Activated CD4-positive, CD25-positive, alpha-beta regulatory T cell treated with anti-CD3 and anti-CD28 coated beads, Interleukin-2, amount 50 U/mL, for 72 hours (primary cell): ENCODE results near the gene SFSWAP.

Experiments used
- DNase-seq: peaks from one replicate; pipeline ENCODE4 v3.0.0; 2021

The SFSWAP gene

DNA sequence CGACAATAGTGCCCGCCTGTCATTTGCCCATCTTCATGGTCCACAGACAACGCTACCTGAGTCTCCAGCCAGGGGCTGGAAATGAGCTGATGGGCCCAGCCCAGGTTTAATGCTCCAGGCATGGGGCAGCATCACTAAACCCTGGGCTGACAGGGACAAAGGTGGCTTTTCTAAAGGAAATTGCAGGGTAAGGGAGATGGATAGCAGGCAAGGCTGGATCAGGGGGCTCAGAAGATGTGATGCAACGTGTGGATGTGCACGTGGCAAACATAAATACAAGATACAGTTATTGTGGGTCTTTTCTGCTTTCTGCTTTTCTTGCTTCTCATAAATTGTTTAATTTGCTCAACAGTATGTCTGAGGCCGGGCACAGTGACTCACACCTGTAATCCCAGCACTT is 113.6 kb downstream of the SFSWAP start:
- DNase-seq, result no peak

DNA sequence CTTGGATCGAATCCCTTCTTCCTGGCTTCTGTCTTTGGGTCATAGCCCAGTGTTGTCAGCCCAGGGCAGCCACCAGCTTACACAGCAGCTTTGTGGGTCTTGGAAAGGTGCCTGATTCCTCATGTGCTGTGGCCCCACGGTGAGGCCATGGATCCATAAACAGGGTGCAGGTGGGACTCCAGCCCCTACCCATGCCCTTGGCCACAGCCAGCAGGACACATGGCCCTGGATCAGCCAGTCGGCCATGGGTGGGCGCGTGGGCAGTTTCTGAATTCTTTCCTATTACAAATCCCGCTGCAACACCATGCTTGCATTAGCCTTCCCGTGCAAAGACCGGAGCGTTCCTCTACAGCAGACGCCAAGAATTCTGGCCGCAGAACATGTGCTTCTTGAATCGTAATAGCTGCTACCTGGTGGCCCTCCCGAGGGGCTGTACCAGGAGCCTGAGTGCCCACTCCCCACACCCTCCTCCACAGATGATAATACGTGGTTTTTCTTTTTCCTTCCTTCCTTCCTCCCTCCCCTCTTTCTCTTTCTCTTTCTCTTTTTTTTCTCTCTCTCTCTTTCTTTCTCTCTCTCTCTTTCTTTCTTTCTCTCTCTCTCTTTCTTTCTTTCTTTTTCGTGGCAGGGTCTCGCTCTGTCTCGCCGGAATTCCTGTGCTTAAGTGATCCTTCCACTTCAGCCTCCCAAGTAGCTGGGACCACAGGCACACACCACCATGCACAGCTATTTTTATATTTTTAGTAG is 114.4 kb downstream of the SFSWAP start:
- no peak for DNase-seq

- DNase-seq, result no peak
Observed at GRCh38 chr12:131826097-131826928, 115.4 kb downstream of the SFSWAP start.

GRCh38 chr12:131827961-131828534 is 117.2 kb downstream of the SFSWAP start, which contains the start of gene MMP17:
TSS of gene MMP17 (plus strand) at chr12:131828393. CDS start at chr12:131828495, 102 bp downstream.
- DNase-seq, result peak; percentile 51

DNA sequence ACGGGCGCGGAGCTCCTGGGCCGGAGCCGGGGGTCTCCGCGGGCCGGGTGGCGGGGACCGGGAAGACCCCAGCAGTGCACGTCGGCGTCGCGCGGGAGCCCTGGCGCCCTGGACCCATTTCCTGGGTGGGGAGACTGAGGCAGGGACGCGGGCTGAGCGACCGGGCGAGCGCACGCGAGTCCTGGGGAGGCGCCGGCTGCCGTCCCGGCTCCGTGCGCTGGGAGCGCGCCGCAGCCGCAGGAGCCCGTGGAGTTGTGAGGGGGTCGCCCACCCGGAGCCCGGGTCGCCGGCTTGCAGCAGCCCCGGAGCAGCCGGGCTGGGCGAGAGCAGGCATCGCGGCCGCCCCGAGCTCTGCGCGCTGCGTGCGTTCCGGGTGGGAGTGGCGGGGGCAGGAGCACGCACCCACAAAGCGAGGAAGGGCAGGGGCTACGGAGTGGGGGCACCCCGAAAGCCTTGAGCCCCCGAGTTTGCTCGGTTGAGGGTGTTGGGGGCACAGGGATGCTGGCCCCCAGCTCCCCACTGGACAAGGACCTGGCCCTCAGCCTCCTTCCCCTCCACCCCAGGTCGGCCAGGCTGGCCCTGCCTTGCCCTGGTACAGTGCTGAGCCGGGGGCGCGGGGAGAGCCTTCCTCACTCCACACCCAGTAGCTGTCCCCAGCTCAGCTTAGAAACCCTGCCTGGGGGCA is 117.9 kb downstream of the SFSWAP start:
- no peak for DNase-seq

GRCh38 chr12:131829356-131829747 is 118.5 kb downstream of the SFSWAP start:
- no peak for DNase-seq

GRCh38 chr12:131829791-131830334 is 119.0 kb downstream of the SFSWAP start:
- no peak for DNase-seq

GRCh38 chr12:131830335-131830913 is 119.5 kb downstream of the SFSWAP start:
- peak; percentile 53 for DNase-seq

DNA sequence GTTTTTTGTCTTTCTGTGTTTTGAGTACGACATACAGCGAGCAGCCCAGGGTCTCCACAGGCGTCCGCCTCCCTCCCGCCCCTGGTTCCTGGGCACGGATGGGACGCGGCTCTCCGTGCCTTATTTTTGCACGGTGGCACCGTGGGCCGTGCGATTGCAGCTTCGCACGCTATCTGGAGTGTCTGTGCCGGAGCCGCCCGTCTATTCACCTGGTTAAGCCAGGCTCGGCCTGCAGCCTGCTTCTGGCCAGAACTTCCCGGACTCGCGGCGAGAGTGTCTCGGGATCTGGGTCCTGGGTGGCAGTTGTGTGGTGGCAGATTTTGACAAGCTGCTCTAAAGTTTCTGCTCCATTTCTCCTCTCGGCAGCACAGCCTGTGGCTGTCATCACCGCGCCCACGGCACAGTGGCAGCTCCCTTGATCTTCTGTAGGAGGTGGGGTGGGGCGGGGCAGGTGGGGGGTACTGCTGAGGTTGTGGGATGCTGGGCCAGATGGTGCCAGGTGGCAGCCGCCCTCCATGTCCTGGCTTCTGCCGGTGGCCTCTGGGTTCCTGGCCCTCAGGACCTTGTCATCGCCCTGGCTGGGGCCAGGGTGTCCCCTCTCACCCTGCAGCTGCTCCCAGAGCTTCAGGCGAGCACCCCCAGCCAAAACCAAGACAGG is 120.2 kb downstream of the SFSWAP start:
- DNase-seq, result no peak

DNA sequence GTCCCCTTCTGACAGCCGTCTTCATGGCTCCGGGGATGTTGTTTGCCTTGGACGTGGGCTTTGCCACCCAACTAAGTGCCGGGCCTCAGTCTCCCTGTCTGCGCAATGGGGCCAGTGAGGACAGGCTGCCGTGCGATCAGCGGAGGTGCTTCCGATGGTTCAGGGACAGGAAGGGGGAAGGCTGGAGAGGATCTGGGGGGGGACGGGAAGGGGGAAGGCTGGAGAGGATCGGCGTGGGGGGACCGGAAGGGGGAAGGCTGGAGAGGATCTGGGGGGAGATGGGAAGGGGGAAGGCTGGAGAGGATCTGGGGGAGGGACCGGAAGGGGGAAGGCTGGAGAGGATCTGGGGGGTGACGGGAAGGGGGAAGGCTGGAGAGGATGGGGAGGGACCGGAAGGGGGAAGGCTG is 120.7 kb downstream of the SFSWAP start:
- no peak for DNase-seq

DNA sequence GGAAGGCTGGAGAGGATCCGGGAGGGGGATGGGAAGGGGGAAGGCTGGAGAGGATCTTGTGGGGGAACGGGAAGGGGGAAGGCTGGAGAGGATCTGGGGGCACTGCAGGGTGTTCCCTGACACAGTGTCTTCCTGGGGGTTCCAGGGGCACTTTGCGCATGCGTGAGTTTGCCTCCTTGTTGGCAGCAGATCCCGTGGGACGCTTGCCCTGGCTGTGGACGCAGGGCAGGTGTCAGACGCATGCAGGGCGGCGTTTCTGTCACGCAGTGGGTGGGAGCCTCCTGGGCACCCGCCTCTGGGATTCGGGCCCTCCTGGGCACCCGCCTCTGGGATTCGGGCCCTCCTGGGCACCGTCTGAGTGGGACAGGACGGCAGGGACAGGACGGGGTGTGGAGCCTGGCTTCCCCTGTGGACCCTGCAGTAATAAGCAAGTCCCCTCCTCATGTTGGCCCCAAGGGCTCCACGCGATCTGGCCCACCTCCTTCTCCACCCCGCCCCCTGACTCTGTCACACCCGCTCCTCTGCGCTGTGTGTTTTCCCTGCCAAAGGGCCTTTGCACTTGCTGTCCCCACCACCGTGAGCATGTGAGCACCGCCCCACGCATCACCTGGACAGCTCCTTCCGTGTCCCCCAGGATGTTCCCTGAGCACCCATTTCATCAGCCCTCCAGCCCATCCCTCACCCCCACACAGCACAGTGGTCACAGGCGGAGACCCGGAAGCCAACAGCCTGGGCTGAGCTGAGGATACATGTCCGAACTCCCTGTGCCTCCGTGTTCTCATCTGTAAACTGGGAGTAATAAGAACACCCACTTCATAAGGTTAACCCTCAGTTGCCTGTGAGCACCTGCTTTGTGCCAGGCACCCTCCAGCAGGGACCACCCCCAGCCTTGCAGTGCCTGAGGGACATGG is 121.7 kb downstream of the SFSWAP start:
- DNase-seq, result no peak

GRCh38 chr12:131833288-131833895 is 122.5 kb downstream of the SFSWAP start:
- no peak for DNase-seq

GRCh38 chr12:131833896-131834641 is 123.2 kb downstream of the SFSWAP start:
- DNase-seq, result no peak

DNA sequence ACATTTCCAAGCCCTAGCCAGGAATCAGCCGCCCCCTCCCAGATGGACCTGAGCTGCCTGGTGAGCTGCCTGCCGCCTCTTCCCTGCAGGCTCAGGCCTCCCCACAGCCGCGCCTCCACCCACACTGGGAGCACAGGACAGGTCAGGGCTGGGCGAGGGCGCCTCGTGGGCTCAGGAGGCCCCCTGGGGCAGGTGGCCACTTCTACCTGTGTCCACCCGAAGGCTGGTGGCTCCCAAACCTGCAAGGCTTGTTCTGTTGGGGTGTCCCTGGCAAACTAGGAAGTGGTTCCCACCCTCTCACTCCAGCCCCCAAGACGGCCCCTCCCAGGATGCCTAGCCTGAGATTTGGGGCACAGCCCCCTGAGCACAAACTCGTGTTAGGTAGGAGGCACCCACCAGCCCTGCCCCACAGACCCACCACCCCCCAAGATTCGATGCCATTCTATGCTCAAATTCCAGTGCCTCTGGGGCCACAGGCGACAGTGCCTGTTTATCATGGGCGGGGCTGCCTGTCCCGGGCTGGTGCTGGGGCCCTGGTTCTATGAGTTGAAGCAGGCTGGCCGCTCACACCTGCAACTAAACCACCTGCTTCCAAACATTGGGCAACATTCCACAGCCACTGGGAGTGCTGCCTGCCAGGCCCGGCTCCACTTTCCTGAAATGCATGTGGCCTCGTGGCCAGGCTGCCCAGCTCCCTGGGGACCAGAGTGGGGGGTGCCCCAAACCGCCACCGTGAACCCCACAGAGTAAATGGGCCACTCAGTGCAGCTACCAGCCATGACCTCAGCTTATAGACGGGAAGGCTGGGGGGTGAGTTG is 124.1 kb downstream of the SFSWAP start:
- DNase-seq, result no peak

GRCh38 chr12:131835616-131836171 is 124.8 kb downstream of the SFSWAP start:
- DNase-seq, result no peak

- DNase-seq, result no peak
Observed at GRCh38 chr12:131836193-131836592, 125.3 kb downstream of the SFSWAP start.

- DNase-seq, result no peak
Observed at GRCh38 chr12:131836714-131837397, 126.0 kb downstream of the SFSWAP start.
